Measurements from ENCODE around the gene SPTBN1.

SPTBN1 gene

DNA sequence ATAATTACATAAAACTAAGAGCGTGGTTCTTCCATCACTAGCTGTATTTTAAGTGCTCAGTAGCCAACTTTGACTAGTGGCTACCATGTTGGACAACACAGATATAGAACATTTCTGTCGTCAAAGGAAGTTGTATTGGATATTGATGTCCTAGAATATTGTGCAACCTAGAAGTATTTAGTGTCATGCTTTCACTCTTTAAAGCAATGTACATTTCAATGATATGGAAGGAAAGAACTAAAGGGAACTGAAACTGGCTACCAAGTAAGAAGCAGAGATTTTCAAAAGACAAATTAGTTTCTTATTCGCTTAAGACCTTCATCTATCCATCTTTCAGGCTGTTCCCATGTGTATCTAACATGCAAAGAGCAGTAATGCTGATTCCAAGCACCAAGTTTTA lies 182.0 kb downstream of the SPTBN1 start:
- no peak overlapping the region for H3K27ac ChIP-seq (ENCODE audit: low read depth, low read length)
- H3K27me3 ChIP-seq (ENCODE audit: control insufficient read depth, insufficient read depth, low read length) = no peaks in the 10 kb centered on the region
- H3K4me3 ChIP-seq (ENCODE audit: low read length) = no peak overlapping the region
- no peak overlapping the region for H3K9ac ChIP-seq (ENCODE audit: low read length)
- H3K36me3 ChIP-seq (ENCODE audit: control insufficient read depth, insufficient read depth, low read length) = peaks cover 12% of the 10 kb centered on the region
- peaks cover 19% of the 10 kb centered on the region for H3K4me1 ChIP-seq (ENCODE audit: control insufficient read depth, insufficient read depth, low read length)

- Histone ChIP-seq H3K27me3 (ENCODE audit: control insufficient read depth, insufficient read depth, low read length) (no peaks in the 10 kb centered on the region), H3K36me3 (ENCODE audit: control insufficient read depth, insufficient read depth, low read length) (peaks cover 12% of the 10 kb centered on the region), H3K4me3 (ENCODE audit: low read length) (no peak overlapping the region), H3K9ac (ENCODE audit: low read length) (no peak overlapping the region), H3K27ac (ENCODE audit: low read depth, low read length) (no peak overlapping the region), H3K4me1 (ENCODE audit: control insufficient read depth, insufficient read depth, low read length) (peaks cover 18% of the 10 kb centered on the region)
Observed at GRCh38 chr2:54638774-54639187, 182.7 kb downstream of the SPTBN1 start.

GRCh38 chr2:54639609-54640008 lies 183.5 kb downstream of the SPTBN1 start:
- H3K4me1 ChIP-seq (ENCODE audit: control insufficient read depth, insufficient read depth, low read length) = peaks cover 10% of the 10 kb centered on the region
- H3K27me3 ChIP-seq (ENCODE audit: control insufficient read depth, insufficient read depth, low read length) = no peaks in the 10 kb centered on the region
- peaks cover 8% of the 10 kb centered on the region for H3K36me3 ChIP-seq (ENCODE audit: control insufficient read depth, insufficient read depth, low read length)
- H3K27ac ChIP-seq (ENCODE audit: low read depth, low read length) = no peak overlapping the region
- H3K9ac ChIP-seq (ENCODE audit: low read length) = no peak overlapping the region
- no peak overlapping the region for H3K4me3 ChIP-seq (ENCODE audit: low read length)

- no peak overlapping the region for H3K27ac ChIP-seq (ENCODE audit: low read depth, low read length)
- no peak overlapping the region for H3K9ac ChIP-seq (ENCODE audit: low read length)
- H3K4me1 ChIP-seq (ENCODE audit: control insufficient read depth, insufficient read depth, low read length) = peaks cover under 1% of the 10 kb centered on the region
- no peak overlapping the region for H3K4me3 ChIP-seq (ENCODE audit: low read length)
- peaks cover 15% of the 10 kb centered on the region for H3K36me3 ChIP-seq (ENCODE audit: control insufficient read depth, insufficient read depth, low read length)
- no peaks in the 10 kb centered on the region for H3K27me3 ChIP-seq (ENCODE audit: control insufficient read depth, insufficient read depth, low read length)
Observed at GRCh38 chr2:54640834-54641540, 184.9 kb downstream of the SPTBN1 start.

DNA sequence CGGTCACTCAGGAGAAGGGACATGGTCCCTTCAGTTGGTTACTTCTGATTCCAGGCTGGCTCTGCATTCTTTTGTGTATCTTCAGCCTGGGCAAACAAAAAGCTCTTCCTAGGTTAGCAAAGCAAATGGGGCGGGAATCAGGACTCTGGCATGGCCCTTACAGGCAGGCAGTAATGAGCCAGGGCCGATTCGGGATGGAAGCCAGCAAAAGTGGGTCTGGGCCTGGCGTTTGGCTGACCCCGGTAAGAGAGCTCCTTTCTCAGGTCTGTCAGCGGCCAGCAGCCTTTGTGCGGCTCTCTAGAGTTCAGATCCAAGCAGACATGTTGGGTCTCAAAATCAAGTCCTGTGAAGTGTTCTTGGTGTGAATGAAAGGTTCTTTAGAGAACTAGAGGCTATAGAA lies 185.9 kb downstream of the SPTBN1 start:
- Histone ChIP-seq H3K36me3 (ENCODE audit: control insufficient read depth, insufficient read depth, low read length) (peaks cover 24% of the 10 kb centered on the region), H3K27ac (ENCODE audit: low read depth, low read length) (no peak overlapping the region), H3K9ac (ENCODE audit: low read length) (no peak overlapping the region), H3K4me1 (ENCODE audit: control insufficient read depth, insufficient read depth, low read length) (peaks cover 4% of the 10 kb centered on the region), H3K27me3 (ENCODE audit: control insufficient read depth, insufficient read depth, low read length) (no peaks in the 10 kb centered on the region), H3K4me3 (ENCODE audit: low read length) (no peak overlapping the region)

DNA sequence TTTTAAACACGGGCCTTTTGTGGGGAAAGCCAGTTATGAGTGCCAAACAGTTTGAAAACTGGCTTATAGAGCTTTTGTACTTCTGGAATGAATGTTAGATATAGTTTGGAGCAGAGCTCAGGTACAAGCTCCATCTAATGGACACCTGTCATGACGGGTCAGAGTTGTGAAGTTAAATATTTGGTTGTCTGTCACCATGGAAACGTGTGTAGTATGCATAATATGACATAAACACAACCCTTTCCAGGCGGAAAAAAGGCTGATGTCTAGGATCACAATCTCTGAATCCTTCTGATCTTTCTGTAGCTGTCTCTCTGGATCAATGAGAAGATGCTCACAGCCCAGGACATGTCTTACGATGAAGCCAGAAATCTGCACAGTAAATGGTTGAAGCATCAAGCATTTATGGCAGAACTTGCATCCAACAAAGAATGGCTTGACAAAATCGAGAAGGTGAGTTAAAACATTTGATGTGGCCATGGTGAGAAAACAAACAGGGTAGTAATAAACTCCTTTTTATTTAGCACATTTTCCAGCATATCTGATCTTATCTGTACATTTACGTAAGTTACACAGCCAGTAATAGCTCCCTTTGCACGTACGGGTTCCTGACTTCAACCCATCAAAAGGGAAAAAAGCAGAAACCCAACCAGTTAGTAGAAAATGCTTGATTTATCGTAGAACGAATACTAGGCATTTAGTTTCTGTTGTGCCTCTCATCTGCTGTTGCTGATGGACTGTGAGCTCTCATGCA lies 186.7 kb downstream of the SPTBN1 start:
- peaks cover 4% of the 10 kb centered on the region for H3K4me1 ChIP-seq (ENCODE audit: control insufficient read depth, insufficient read depth, low read length)
- H3K27ac ChIP-seq (ENCODE audit: low read depth, low read length) = no peak overlapping the region

GRCh38 chr2:54644236-54644635 lies 188.1 kb downstream of the SPTBN1 start:
- no peak overlapping the region for H3K4me3 ChIP-seq (ENCODE audit: low read length)
- no peak overlapping the region for H3K27ac ChIP-seq (ENCODE audit: low read depth, low read length)
- peaks cover 4% of the 10 kb centered on the region for H3K4me1 ChIP-seq (ENCODE audit: control insufficient read depth, insufficient read depth, low read length)
- peaks cover 41% of the 10 kb centered on the region for H3K36me3 ChIP-seq (ENCODE audit: control insufficient read depth, insufficient read depth, low read length)
- no peak overlapping the region for H3K9ac ChIP-seq (ENCODE audit: low read length)
- H3K27me3 ChIP-seq (ENCODE audit: control insufficient read depth, insufficient read depth, low read length) = no peaks in the 10 kb centered on the region

More for the DNA sequence above, 186.7 kb downstream of the SPTBN1 start:
- H3K4me3 ChIP-seq (ENCODE audit: low read length) = no peak overlapping the region
- H3K27me3 ChIP-seq (ENCODE audit: control insufficient read depth, insufficient read depth, low read length) = no peaks in the 10 kb centered on the region
- H3K36me3 ChIP-seq (ENCODE audit: control insufficient read depth, insufficient read depth, low read length) = peaks cover 29% of the 10 kb centered on the region
- H3K9ac ChIP-seq (ENCODE audit: low read length) = no peak overlapping the region

DNA sequence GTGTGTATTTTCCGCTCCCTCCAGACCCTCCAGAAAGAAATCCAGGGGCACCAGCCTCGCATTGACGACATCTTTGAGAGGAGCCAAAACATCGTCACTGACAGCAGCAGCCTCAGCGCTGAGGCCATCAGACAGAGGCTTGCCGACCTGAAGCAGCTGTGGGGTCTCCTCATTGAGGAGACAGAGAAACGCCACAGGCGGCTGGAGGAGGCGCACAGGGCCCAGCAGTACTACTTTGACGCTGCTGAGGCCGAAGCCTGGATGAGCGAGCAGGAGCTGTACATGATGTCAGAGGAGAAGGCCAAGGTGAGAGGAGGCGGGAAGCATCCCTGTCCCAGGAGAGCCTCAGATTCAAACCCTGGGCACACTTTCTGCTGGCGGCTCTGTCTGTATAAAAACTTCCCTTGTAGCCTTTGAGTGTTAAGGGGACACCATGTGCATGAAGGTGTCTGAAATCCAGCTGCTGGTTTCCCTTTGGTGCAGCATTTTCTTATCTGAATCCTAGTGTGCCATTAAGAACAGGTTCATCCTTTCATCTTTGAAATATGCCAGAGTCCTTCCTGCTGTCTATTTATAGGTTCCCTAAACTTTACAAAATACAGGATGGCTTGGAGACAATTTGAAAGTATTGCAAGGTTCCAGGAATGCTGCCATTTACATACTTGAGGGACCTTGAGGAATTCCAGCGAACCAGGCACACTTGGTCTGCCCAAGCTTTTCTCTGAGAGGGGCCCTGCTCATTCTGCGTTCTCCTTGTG lies 190.2 kb downstream of the SPTBN1 start:
- Histone ChIP-seq H3K4me1 (ENCODE audit: control insufficient read depth, insufficient read depth, low read length) (peaks cover 4% of the 10 kb centered on the region), H3K27ac (ENCODE audit: low read depth, low read length) (peak overlapping the region; percentile 27), H3K9ac (ENCODE audit: low read length) (no peak overlapping the region), H3K27me3 (ENCODE audit: control insufficient read depth, insufficient read depth, low read length) (no peaks in the 10 kb centered on the region), H3K36me3 (ENCODE audit: control insufficient read depth, insufficient read depth, low read length) (peaks cover 49% of the 10 kb centered on the region), H3K4me3 (ENCODE audit: low read length) (no peak overlapping the region)

DNA sequence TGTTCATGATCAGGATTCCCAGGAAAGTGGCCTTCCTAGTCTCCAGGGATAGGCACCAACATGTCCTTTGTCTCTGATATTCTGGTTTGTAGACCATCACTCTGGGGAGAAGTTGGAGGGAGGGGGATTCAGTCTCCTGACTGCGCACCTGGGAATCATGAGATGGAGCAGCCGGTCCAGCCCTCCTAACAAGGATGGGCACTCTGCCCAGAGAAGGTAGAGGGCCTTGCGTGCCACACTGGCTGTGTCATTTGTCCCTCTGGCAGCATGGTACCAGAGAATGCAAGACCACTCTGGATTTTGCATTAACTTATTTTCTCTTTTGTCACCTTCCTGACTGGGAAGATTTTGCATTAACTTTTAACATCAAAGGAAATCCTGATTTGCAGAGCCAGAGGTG lies 192.1 kb downstream of the SPTBN1 start:
- Histone ChIP-seq H3K9ac (ENCODE audit: low read length) (no peak overlapping the region), H3K4me1 (ENCODE audit: control insufficient read depth, insufficient read depth, low read length) (peaks cover 4% of the 10 kb centered on the region), H3K27me3 (ENCODE audit: control insufficient read depth, insufficient read depth, low read length) (no peaks in the 10 kb centered on the region), H3K4me3 (ENCODE audit: low read length) (no peak overlapping the region), H3K27ac (ENCODE audit: low read depth, low read length) (no peak overlapping the region), H3K36me3 (ENCODE audit: control insufficient read depth, insufficient read depth, low read length) (peaks cover 57% of the 10 kb centered on the region)

DNA sequence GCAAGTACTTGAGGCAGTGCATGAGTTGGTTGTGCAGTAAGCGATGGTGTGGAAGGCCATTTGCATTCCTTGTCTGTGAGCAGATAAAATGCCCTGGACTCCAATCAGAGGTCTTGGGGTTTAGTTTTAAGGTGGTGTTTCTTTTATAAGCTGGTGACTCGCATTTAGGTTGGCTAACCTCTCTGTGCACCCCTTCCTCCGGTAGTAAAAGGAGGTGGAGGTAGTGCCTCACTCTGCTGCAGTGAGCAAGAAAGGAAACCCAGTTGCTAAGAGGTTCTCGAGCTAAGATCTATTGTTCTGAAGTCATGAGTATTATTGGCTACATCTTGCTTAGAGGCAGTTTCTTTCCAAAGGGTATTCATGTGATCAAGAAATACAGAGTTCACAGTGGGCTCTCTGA lies 193.1 kb downstream of the SPTBN1 start:
- H3K4me3 ChIP-seq (ENCODE audit: low read length) = no peak overlapping the region
- H3K36me3 ChIP-seq (ENCODE audit: control insufficient read depth, insufficient read depth, low read length) = peaks cover 65% of the 10 kb centered on the region
- H3K27me3 ChIP-seq (ENCODE audit: control insufficient read depth, insufficient read depth, low read length) = no peaks in the 10 kb centered on the region

GRCh38 chr2:54649633-54650032 lies 193.5 kb downstream of the SPTBN1 start:
- Histone ChIP-seq H3K9ac (ENCODE audit: low read length) (no peak overlapping the region), H3K4me1 (ENCODE audit: control insufficient read depth, insufficient read depth, low read length) (peaks cover 4% of the 10 kb centered on the region), H3K4me3 (ENCODE audit: low read length) (no peak overlapping the region), H3K27ac (ENCODE audit: low read depth, low read length) (no peak overlapping the region), H3K27me3 (ENCODE audit: control insufficient read depth, insufficient read depth, low read length) (no peaks in the 10 kb centered on the region), H3K36me3 (ENCODE audit: control insufficient read depth, insufficient read depth, low read length) (peaks cover 68% of the 10 kb centered on the region)

More for the DNA sequence above, 193.1 kb downstream of the SPTBN1 start:
- peaks cover 4% of the 10 kb centered on the region for H3K4me1 ChIP-seq (ENCODE audit: control insufficient read depth, insufficient read depth, low read length)
- no peak overlapping the region for H3K27ac ChIP-seq (ENCODE audit: low read depth, low read length)
- no peak overlapping the region for H3K9ac ChIP-seq (ENCODE audit: low read length)

DNA sequence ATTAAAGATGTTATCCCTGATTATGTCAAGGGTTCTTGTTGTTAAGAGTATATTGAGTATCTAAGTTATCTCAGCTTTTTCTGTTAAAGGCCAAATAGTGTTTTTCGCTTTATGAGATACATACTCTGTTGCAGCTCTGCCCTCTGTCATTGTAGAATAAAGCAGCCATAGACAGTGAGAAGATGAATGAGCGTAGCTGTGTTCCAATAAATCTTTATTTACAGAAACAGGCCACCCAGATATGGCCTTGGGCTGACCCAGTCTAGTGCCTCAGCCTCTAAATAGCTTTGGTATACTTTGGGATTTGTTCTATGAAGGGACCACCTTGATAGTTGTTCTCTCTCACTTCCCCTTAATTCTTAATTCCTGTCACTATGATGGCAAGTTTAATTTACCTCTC lies 194.5 kb downstream of the SPTBN1 start:
- H3K4me1 ChIP-seq (ENCODE audit: control insufficient read depth, insufficient read depth, low read length) = peaks cover 4% of the 10 kb centered on the region
- no peak overlapping the region for H3K27ac ChIP-seq (ENCODE audit: low read depth, low read length)
- H3K27me3 ChIP-seq (ENCODE audit: control insufficient read depth, insufficient read depth, low read length) = no peaks in the 10 kb centered on the region
- H3K36me3 ChIP-seq (ENCODE audit: control insufficient read depth, insufficient read depth, low read length) = peaks cover 70% of the 10 kb centered on the region
- H3K4me3 ChIP-seq (ENCODE audit: low read length) = no peak overlapping the region
- H3K9ac ChIP-seq (ENCODE audit: low read length) = no peak overlapping the region

Measured in rectal smooth muscle tissue (tissue), 1 donor.